Measurements from ENCODE around the gene RRP15.

- TF ChIP-seq POLR2A (IDR thresholded peaks at IDR 0.05), result no peak
- TF ChIP-seq, protein P1, sequence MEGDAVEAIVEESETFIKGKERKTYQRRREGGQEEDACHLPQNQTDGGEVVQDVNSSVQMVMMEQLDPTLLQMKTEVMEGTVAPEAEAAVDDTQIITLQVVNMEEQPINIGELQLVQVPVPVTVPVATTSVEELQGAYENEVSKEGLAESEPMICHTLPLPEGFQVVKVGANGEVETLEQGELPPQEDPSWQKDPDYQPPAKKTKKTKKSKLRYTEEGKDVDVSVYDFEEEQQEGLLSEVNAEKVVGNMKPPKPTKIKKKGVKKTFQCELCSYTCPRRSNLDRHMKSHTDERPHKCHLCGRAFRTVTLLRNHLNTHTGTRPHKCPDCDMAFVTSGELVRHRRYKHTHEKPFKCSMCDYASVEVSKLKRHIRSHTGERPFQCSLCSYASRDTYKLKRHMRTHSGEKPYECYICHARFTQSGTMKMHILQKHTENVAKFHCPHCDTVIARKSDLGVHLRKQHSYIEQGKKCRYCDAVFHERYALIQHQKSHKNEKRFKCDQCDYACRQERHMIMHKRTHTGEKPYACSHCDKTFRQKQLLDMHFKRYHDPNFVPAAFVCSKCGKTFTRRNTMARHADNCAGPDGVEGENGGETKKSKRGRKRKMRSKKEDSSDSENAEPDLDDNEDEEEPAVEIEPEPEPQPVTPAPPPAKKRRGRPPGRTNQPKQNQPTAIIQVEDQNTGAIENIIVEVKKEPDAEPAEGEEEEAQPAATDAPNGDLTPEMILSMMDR (IDR thresholded peaks at IDR 0.05 in 4 of 5, conservative IDR thresholded peaks at IDR 0.05 in 1 of 5), result no peak
These were observed 12.8 kb downstream of the RRP15 start for GRCh38 chr1:218297867-218298266.

All from gastrocnemius medialis (tissue), 4 donors.